Activated T-helper 1 cell treated with anti-CD3 and anti-CD28 coated beads, Interleukin-12 subunit alpha, Interleukin-12 subunit beta, Interleukin-2, Interleukin-4 antibody, amounts not matched to agents 30 ng/mL and 10 ng/mL and 1 ng/mL, durations not matched to agents 14 hours and 24 hours and 36 hours (primary cell): ENCODE measurements around the gene MAML3. TPM values are rescaled to one million over a fixed set of nuclear protein-coding genes. Genes with fewer than 3 reads are reported as not detected.

Experiments used
- DNase-seq: peaks from one replicate; pipeline ENCODE4 v3.0.0; 2021; ENCODE audit warnings: low spot score
- H3K27ac Mint-ChIP-seq: one replicate; pipeline ENCODE4 v1.8.0; 2021; ENCODE audit warnings: mild to moderate bottlenecking, mixed read lengths
- H3K27me3 Mint-ChIP-seq: one replicate; pipeline ENCODE4 v1.8.0; 2022; ENCODE audit warnings: mild to moderate bottlenecking, moderate library complexity, mixed read lengths; ENCODE audit not compliant: insufficient read depth
- H3K36me3 Mint-ChIP-seq: one replicate; pipeline ENCODE4 v1.8.0; 2021; ENCODE audit warnings: low read depth, mixed read lengths
- H3K4me1 Mint-ChIP-seq: one replicate; pipeline ENCODE4 v1.8.0; 2021; ENCODE audit warnings: low read depth, mixed read lengths
- H3K4me3 Mint-ChIP-seq: one replicate; pipeline ENCODE4 v1.8.0; 2021; ENCODE audit warnings: mild to moderate bottlenecking, moderate library complexity, mixed read lengths
- H3K9me3 Mint-ChIP-seq: one replicate; pipeline ENCODE4 v1.8.0; 2021; ENCODE audit warnings: mixed read lengths
- intact Hi-C: fragments of 100-400 bp; cut with micrococcal nuclease; formaldehyde crosslinking; loops from one replicate; pipeline ENCODE4 v1.15.1; 2024
- total RNA-seq: library from RNA; stranded (reverse); gene quantifications from 2 replicates; pipeline ENCODE4 v1.2.3, GENCODE V29; 2022

Gene MAML3
- total RNA-seq, 1 donor from 2014 or later = 0.47 TPM

- H3K36me3 Mint-ChIP-seq = no peaks in the 10 kb centered on the region
- no peak overlapping the region for H3K4me3 Mint-ChIP-seq
- DNase-seq = no peak
- intact Hi-C loops = no loop called here
- no peak overlapping the region for H3K27ac Mint-ChIP-seq
- H3K27me3 Mint-ChIP-seq = peaks cover 1% of the 10 kb centered on the region
- H3K4me1 Mint-ChIP-seq = no peaks in the 10 kb centered on the region
- no peaks in the 10 kb centered on the region for H3K9me3 Mint-ChIP-seq
Observed at GRCh38 chr4:139833151-139833910, 320.7 kb downstream of the MAML3 start.

- Mint-ChIP-seq H3K27me3 (peaks cover 8% of the 10 kb centered on the region), H3K4me3 (no peak overlapping the region), H3K36me3 (no peaks in the 10 kb centered on the region), H3K27ac (no peak overlapping the region), H3K4me1 (no peaks in the 10 kb centered on the region), H3K9me3 (no peaks in the 10 kb centered on the region)
- DNase-seq = no peak
- intact Hi-C loops = no loop called here
Observed at GRCh38 chr4:139828966-139829664, 324.9 kb downstream of the MAML3 start.

- no peak for DNase-seq
- intact Hi-C loops = no loop called here
- Mint-ChIP-seq H3K9me3 (no peaks in the 10 kb centered on the region), H3K4me1 (no peaks in the 10 kb centered on the region), H3K36me3 (no peaks in the 10 kb centered on the region), H3K27me3 (peaks cover 8% of the 10 kb centered on the region), H3K27ac (no peak overlapping the region), H3K4me3 (no peak overlapping the region)
Observed at GRCh38 chr4:139826426-139826825, 327.6 kb downstream of the MAML3 start.

GRCh38 chr4:139825523-139826014, 328.4 kb downstream of the MAML3 start:
- Mint-ChIP-seq H3K4me1 (no peaks in the 10 kb centered on the region), H3K36me3 (no peaks in the 10 kb centered on the region), H3K27me3 (peaks cover 8% of the 10 kb centered on the region), H3K4me3 (no peak overlapping the region), H3K27ac (no peak overlapping the region), H3K9me3 (no peaks in the 10 kb centered on the region)
- intact Hi-C loops = no loop called here
- no peak for DNase-seq

GRCh38 chr4:139824882-139825522, 329.0 kb downstream of the MAML3 start:
- Mint-ChIP-seq H3K36me3 (no peaks in the 10 kb centered on the region), H3K4me3 (no peak overlapping the region), H3K27ac (no peak overlapping the region), H3K9me3 (no peaks in the 10 kb centered on the region), H3K27me3 (peaks cover 8% of the 10 kb centered on the region), H3K4me1 (no peaks in the 10 kb centered on the region)
- no peak for DNase-seq
- intact Hi-C loops = no loop called here

- H3K4me3 Mint-ChIP-seq = no peak overlapping the region
- no peaks in the 10 kb centered on the region for H3K9me3 Mint-ChIP-seq
- H3K4me1 Mint-ChIP-seq = no peaks in the 10 kb centered on the region
- no peak overlapping the region for H3K27ac Mint-ChIP-seq
- peaks cover 8% of the 10 kb centered on the region for H3K27me3 Mint-ChIP-seq
- H3K36me3 Mint-ChIP-seq = no peaks in the 10 kb centered on the region
- no peak for DNase-seq
- intact Hi-C loops = no loop called here
Observed at GRCh38 chr4:139823746-139824145, 330.2 kb downstream of the MAML3 start.

- Mint-ChIP-seq H3K9me3 (no peaks in the 10 kb centered on the region), H3K27me3 (peaks cover 7% of the 10 kb centered on the region), H3K4me1 (no peaks in the 10 kb centered on the region), H3K27ac (no peak overlapping the region), H3K36me3 (no peaks in the 10 kb centered on the region), H3K4me3 (no peak overlapping the region)
- no peak for DNase-seq
- intact Hi-C loops = no loop called here
Observed at GRCh38 chr4:139823345-139823744, 330.6 kb downstream of the MAML3 start.

GRCh38 chr4:139822391-139822790, 331.6 kb downstream of the MAML3 start:
- no peaks in the 10 kb centered on the region for H3K9me3 Mint-ChIP-seq
- no peaks in the 10 kb centered on the region for H3K36me3 Mint-ChIP-seq
- DNase-seq = no peak
- no peak overlapping the region for H3K4me3 Mint-ChIP-seq
- H3K27me3 Mint-ChIP-seq = peaks cover 6% of the 10 kb centered on the region
- intact Hi-C loops = no loop called here
- H3K27ac Mint-ChIP-seq = no peak overlapping the region
- H3K4me1 Mint-ChIP-seq = no peaks in the 10 kb centered on the region

- no peaks in the 10 kb centered on the region for H3K36me3 Mint-ChIP-seq
- H3K9me3 Mint-ChIP-seq = no peaks in the 10 kb centered on the region
- intact Hi-C loops = no loop called here
Observed at GRCh38 chr4:139819082-139819481, 334.9 kb downstream of the MAML3 start.

GRCh38 chr4:139817657-139818452, 336.1 kb downstream of the MAML3 start:
- Mint-ChIP-seq H3K27me3 (no peaks in the 10 kb centered on the region), H3K27ac (no peak overlapping the region), H3K4me3 (no peak overlapping the region), H3K4me1 (peaks cover 6% of the 10 kb centered on the region), H3K36me3 (no peaks in the 10 kb centered on the region), H3K9me3 (no peaks in the 10 kb centered on the region)
- DNase-seq = no peak
- intact Hi-C loops = no loop called here

More at GRCh38 chr4:139819082-139819481, 334.9 kb downstream of the MAML3 start:
- Mint-ChIP-seq H3K4me3 (no peak overlapping the region), H3K27me3 (no peaks in the 10 kb centered on the region), H3K4me1 (peaks cover 6% of the 10 kb centered on the region), H3K27ac (no peak overlapping the region)
- no peak for DNase-seq

GRCh38 chr4:139816856-139817255, 337.1 kb downstream of the MAML3 start:
- no peak overlapping the region for H3K27ac Mint-ChIP-seq

GRCh38 chr4:139815778-139816601, 338.0 kb downstream of the MAML3 start:
- Mint-ChIP-seq H3K9me3 (no peaks in the 10 kb centered on the region), H3K4me3 (no peak overlapping the region), H3K36me3 (no peaks in the 10 kb centered on the region), H3K27me3 (no peaks in the 10 kb centered on the region), H3K4me1 (peaks cover 6% of the 10 kb centered on the region), H3K27ac (no peak overlapping the region)
- intact Hi-C loops = no loop called here
- no peak for DNase-seq

More at GRCh38 chr4:139816856-139817255, 337.1 kb downstream of the MAML3 start:
- H3K4me3 Mint-ChIP-seq = no peak overlapping the region
- intact Hi-C loops = no loop called here
- peaks cover 6% of the 10 kb centered on the region for H3K4me1 Mint-ChIP-seq
- no peaks in the 10 kb centered on the region for H3K9me3 Mint-ChIP-seq
- no peaks in the 10 kb centered on the region for H3K27me3 Mint-ChIP-seq
- no peak for DNase-seq
- H3K36me3 Mint-ChIP-seq = no peaks in the 10 kb centered on the region
